ENCODE measurements around the gene DDX39B.
A peak's percentile ranks its signal among the peaks of the same experiment; 100 is the strongest.

DDX39B gene

GRCh38 chr6:31546958-31547726 is 5.3 kb upstream of the DDX39B start, which contains the start of gene NFKBIL1 (continued):
- TF ChIP-seq ZNF529 (tag by site-specific recombination; IDR thresholded peaks at IDR 0.05; ENCODE audit: insufficient replicate concordance) (no peak), ZNF837 (tag by site-specific recombination; IDR thresholded peaks at IDR 0.05) (no peak), ZNF514 (tag by site-specific recombination; IDR thresholded peaks at IDR 0.05) (no peak; the same call in 1 of the 2 replicates), TCF7L2 (IDR thresholded peaks at IDR 0.05; ENCODE audit: borderline replicate concordance, low read depth, low read length) (no peak), SP3 (tag by site-specific recombination; IDR thresholded peaks at IDR 0.05) (peak; percentile 99), ZNF571 (tag by site-specific recombination; IDR thresholded peaks at IDR 0.05) (no peak), TRIM28 (IDR thresholded peaks at IDR 0.05; ENCODE audit: borderline replicate concordance, low read length) (no peak), ZNF146 (tag by site-specific recombination; IDR thresholded peaks at IDR 0.05) (0 out of 2 replicates have a peak, but pooled peaks have one; percentile 14), ZSCAN30 (tag by site-specific recombination; IDR thresholded peaks at IDR 0.05) (peak; percentile 97), ZNF341 (tag by site-specific recombination; IDR thresholded peaks at IDR 0.05; ENCODE audit: low read depth) (peak; percentile 50; the same call in 1 of the 2 replicates), ZNF610 (tag by site-specific recombination; IDR thresholded peaks at IDR 0.05; ENCODE audit: borderline replicate concordance) (peak; percentile 51; the same call in 1 of the 2 replicates), HOXC10 (CRISPR knock-in tag; IDR thresholded peaks at IDR 0.05) (no peak), ZNF433 (tag by site-specific recombination; IDR thresholded peaks at IDR 0.05; ENCODE audit: low read depth) (no peak), ZNF423 (tag by site-specific recombination; IDR thresholded peaks at IDR 0.05) (no peak), ZNF544 (tag by site-specific recombination; IDR thresholded peaks at IDR 0.05) (no peak), ZNF791 (tag by site-specific recombination; IDR thresholded peaks at IDR 0.05) (no peak), ZNF624 (tag by site-specific recombination; IDR thresholded peaks at IDR 0.05) (no peak), ZFP41 (tag by site-specific recombination; IDR thresholded peaks at IDR 0.05; ENCODE audit: borderline replicate concordance) (no peak), TSHZ1 (tag by site-specific recombination; IDR thresholded peaks at IDR 0.05; ENCODE audit: borderline replicate concordance) (no peak), ZNF239 (tag by site-specific recombination; IDR thresholded peaks at IDR 0.05) (peak; percentile 55), ZBTB17 (tag by site-specific recombination; IDR thresholded peaks at IDR 0.05) (peak; percentile 90), GLIS1 (tag by site-specific recombination; IDR thresholded peaks at IDR 0.05) (peak; percentile 65; the same call in 1 of the 2 replicates), ZBTB21 (tag by site-specific recombination; IDR thresholded peaks at IDR 0.05) (peak; percentile 86), ZNF214 (tag by site-specific recombination; IDR thresholded peaks at IDR 0.05; ENCODE audit: borderline replicate concordance) (no peak)
- TF ChIP-seq, protein P1, sequence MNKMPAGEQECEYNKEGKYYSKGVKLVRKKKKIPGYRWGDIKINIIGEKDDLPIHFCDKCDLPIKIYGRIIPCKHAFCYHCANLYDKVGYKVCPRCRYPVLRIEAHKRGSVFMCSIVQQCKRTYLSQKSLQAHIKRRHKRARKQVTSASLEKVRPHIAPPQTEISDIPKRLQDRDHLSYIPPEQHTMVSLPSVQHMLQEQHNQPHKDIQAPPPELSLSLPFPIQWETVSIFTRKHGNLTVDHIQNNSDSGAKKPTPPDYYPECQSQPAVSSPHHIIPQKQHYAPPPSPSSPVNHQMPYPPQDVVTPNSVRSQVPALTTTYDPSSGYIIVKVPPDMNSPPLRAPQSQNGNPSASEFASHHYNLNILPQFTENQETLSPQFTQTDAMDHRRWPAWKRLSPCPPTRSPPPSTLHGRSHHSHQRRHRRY (tag by site-specific recombination; IDR thresholded peaks at IDR 0.05) = no peak
- TF ChIP-seq, protein P2, sequence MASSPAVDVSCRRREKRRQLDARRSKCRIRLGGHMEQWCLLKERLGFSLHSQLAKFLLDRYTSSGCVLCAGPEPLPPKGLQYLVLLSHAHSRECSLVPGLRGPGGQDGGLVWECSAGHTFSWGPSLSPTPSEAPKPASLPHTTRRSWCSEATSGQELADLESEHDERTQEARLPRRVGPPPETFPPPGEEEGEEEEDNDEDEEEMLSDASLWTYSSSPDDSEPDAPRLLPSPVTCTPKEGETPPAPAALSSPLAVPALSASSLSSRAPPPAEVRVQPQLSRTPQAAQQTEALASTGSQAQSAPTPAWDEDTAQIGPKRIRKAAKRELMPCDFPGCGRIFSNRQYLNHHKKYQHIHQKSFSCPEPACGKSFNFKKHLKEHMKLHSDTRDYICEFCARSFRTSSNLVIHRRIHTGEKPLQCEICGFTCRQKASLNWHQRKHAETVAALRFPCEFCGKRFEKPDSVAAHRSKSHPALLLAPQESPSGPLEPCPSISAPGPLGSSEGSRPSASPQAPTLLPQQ (tag by site-specific recombination; IDR thresholded peaks at IDR 0.05) = peak; percentile 93
- TF ChIP-seq, protein P3, sequence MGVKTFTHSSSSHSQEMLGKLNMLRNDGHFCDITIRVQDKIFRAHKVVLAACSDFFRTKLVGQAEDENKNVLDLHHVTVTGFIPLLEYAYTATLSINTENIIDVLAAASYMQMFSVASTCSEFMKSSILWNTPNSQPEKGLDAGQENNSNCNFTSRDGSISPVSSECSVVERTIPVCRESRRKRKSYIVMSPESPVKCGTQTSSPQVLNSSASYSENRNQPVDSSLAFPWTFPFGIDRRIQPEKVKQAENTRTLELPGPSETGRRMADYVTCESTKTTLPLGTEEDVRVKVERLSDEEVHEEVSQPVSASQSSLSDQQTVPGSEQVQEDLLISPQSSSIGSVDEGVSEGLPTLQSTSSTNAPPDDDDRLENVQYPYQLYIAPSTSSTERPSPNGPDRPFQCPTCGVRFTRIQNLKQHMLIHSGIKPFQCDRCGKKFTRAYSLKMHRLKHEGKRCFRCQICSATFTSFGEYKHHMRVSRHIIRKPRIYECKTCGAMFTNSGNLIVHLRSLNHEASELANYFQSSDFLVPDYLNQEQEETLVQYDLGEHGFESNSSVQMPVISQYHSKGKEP (tag by site-specific recombination; IDR thresholded peaks at IDR 0.05) = peak; percentile 67; the same call in 1 of the 2 replicates
